GM03348 (cell line): ENCODE data around the gene KLHL29.
A peak's percentile ranks its signal among the peaks of the same experiment; 100 is the strongest.

Experiments
- DNase-seq: peaks from one replicate; pipeline ENCODE4 v3.0.0; 2012; ENCODE audit warnings: low spot score

KLHL29 gene

DNA sequence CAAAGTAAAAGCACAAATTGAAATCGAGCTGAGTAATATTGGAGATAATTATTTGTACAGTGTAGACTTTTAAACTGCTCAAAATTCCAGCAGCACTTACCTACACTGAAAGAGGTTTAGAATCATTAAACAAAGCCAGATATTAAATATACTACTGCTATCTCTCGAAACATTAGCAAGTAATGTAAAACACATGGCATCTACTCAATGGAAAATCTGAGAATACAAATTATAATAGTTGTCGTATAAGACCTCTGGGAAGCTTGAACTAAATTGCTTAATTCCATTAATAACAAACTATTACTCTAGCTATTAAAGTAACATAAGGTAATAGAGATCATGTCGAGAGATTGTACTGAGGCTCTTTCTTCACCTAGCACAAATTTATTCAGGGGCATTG is 108.9 kb downstream of the KLHL29 start:
- DNase-seq: no peak

DNA sequence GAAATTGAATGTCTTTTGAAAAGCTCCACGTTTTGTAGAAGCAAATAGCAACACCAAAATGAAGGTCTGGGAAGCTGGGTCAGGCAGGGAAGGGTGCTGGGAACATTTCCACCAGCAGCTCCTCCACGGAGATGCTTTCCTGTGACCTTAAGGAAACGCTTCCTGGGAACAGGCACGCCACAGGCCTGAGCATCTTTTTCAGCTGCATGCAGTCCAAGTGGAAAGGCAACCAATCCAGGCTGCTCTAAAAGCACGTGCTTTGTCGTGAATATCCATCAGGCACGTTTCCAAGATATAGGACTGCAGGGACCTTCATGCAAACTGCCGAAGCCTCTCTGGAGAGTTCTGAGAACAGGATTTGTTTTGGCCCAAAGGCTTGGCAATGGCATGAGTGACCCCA is 109.3 kb downstream of the KLHL29 start:
- DNase-seq: no peak

DNA sequence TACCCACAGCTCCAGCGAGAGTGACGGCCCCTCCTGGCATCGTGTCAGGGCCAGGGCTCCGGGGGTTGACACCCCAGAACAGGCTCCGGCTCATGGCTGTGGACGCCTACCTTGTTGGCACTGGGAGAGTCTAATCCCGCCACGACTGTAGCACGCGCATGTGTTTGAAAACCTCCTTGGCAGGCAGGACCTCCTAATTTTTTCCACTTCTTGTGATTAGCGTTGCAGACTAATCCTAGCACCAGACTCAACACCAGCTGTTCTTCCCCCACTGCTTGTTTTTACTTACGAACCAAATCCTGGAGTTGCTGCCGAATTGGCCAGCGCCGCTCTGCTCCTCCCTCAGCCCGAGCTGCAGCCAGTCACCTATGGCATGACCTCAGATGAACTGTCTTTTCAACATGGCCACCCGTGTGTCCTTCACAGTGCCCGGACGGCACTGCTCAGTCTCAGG is 110.7 kb downstream of the KLHL29 start:
- no peak for DNase-seq

- no peak for DNase-seq
These were observed 111.5 kb downstream of the KLHL29 start for GRCh38 chr2:23496456-23496855.

DNA sequence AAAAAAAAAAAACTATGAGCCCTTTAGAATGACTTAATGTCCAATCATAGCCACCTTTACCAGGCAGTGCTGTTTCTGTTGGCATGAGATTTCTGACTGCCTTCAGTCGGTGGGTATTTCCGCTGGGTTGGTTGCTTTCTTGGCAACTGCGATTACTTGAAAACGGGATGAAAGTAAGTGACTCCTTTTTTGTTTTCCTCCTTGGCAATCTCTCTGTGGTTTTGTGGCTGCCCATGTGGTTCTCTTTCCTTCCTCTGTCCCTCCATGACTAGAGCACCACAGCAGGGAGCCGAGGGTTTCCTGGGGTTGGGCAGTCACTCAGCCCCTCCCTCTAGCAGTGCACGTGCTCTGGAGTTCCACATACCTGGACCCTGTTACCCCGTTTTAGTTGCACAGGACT is 112.1 kb downstream of the KLHL29 start:
- no peak for DNase-seq

DNA sequence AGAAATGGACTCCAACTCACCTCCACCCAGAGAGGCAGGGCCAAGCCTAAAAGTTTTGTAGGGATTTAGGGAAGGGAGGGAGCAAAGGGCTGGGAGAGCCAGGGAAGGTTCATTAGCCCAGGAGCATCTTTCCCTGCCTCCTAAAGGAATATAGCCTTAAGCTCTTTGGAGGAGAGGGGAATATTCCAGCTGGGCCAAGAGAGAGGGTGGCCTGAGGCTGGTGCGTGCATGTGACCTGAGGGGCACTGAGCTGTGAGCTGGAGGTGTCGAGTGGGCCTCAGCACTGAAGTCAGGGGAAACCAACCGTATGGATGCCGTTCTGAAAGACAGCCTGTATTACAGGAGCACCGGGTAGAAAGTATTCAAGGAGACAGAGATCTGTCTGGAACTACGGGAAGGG is 112.6 kb downstream of the KLHL29 start:
- no peak for DNase-seq

DNA sequence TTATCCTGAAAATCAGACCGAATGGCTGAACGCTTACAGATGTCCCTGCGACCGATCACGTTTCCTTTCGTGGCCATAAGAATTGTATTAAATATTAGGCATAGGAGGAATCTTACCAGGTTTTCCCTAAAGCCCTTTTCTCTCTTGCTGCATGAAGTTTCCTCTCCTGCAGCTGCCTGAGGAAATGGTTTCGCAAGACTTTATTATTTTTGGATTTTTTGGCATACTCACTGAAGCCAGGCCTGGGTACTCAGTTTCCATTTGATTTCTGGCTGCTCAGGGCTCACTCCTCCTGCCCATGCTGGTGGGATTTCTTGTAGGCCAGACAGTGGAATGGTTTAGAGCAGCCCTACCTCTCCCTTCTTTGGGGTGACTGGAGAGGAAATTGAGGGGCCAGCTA is 114.0 kb downstream of the KLHL29 start:
- DNase-seq: peak; percentile 67

DNA sequence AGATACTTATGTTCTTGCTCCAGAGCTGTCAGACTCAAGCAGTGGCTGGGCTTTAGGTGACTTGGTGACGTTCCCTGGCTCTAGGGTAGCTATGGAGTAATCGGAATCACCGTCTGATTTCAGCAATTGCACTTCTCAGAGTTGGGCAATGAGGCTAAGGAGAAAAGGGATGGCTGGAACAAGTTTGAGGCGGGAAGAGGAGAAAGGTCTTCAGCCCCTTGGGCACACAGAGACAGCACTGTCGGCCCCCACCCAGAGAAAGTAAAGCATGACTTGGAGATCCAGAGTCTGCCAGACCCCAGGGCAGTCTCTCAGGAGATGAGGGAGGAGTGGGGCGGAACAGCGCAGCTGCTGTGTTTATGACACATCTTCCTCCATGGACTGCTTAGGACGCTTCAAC is 114.5 kb downstream of the KLHL29 start:
- DNase-seq: no peak

- no peak for DNase-seq
These were observed 115.9 kb downstream of the KLHL29 start for GRCh38 chr2:23500836-23501235.

- DNase-seq: no peak
These were observed 117.1 kb downstream of the KLHL29 start for GRCh38 chr2:23502096-23502495.

- DNase-seq: no peak
These were observed 118.1 kb downstream of the KLHL29 start for GRCh38 chr2:23503097-23503496.

GRCh38 chr2:23503682-23504081 is 118.7 kb downstream of the KLHL29 start:
- DNase-seq: no peak

GRCh38 chr2:23504591-23504990 is 119.6 kb downstream of the KLHL29 start:
- DNase-seq: no peak

DNA sequence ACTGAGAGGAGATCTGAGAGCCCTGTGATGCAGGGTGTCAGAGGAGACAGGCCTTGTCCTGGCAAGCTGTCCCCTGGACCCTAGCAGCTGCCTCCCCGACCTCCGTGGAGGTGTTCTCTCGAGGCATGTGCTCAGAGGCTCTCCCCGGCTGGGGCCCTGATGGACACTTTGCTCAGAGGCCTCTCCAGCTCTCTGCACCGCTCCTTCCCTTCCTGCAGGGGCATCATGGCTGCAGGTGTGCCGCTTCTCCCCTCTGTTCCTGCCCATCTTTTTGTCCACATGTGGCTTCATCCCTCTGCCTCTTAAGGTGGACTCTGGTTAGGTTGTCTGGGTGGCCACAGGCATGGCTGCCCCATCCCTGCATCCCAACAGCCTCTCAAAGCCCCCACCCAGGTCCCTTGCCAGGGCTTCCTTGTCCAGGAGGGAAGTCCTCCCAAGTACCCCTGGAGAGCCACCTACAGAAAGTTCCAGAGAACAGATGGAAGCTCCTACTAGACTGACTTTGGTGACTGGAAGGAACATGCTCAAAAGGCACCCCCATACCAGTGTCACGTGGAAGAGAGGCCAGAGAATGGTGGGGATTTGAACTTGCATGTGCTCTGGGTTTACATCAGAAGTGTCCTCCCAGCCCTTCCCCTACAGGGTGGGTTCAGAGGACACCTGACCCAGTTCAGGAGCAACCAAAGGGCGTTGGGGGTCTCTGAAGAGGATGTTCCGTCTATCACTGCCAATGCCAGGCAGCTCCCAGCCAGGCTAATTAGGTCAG is 120.4 kb downstream of the KLHL29 start:
- no peak for DNase-seq

DNA sequence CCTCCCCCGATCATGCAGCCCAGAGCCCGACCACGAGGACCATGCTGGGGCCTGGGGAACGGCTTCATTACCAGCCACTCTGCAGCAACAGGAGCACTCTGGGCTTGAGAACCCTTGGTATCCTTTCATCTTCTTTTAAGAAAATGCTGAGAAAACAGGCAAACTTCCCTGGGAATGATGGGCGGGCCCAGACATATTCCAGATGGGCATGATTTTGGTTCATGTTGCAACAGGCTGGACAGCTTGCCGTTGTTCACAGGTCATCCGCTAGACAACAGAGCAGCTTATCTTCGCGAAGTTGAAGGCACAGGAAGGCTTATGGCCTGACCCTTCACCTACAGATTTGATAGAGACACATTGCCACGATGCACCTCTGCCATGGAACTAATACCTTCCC is 121.0 kb downstream of the KLHL29 start:
- peak; percentile 72 for DNase-seq

GRCh38 chr2:23506531-23507266 is 121.7 kb downstream of the KLHL29 start:
- DNase-seq: no peak

DNA sequence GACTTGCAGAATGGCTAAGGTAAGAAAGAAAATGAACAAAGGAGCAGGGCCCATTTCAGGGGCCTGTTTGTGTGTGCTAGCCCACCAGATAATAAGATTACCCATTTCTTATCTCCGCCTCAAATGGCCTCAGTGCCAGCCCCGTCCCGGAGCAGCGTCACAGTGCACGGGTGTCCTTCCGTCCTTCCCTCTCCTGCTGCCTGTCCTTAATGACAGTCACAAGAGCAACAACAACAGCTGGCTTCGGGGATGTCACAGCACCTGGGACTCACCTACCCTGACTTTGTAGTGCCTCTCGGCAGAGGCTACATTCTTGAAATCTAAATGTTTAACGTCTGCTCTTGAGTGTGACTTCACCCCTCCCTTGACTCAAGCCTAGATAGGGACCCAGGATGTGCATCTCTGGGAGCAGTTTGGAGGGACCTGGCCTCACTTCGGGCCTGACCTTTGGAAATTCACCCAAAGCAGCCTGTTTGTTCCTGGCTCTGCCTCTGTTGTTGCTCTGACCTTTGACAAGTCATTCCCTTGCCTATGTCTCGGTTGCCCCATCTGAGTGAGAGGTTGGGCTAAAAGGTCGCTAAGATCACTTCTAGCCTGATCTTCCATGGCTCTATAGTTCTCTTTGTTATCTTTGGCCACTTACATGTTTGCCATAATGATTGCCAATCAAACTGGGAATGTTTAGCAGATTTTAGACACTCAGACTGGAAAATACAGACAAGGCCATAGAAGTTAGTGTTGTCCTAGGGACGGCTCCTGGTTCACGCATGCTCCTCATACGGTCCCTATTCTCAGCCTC is 122.5 kb downstream of the KLHL29 start:
- DNase-seq: no peak

- DNase-seq: no peak
These were observed 123.0 kb downstream of the KLHL29 start for GRCh38 chr2:23508066-23508390.

DNA sequence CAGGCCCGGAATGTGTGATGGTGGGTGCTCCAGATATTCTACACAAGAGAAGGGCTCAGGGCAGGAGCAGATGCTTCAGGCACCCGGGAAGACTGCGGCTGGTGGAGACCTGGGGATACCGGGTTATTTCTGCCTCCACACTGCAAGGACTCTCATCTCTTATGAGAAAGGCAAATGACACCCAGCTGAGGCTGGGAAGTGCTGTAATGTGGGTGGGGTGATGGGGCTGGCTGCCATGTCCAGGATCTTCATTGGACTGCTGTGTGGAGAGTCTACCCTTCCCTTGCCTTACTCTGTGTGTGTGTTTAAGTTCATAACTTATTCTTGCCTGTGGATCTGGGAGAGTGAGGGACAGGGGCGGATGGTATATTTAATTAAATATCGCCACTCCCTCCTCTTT is 124.1 kb downstream of the KLHL29 start:
- DNase-seq: no peak

DNA sequence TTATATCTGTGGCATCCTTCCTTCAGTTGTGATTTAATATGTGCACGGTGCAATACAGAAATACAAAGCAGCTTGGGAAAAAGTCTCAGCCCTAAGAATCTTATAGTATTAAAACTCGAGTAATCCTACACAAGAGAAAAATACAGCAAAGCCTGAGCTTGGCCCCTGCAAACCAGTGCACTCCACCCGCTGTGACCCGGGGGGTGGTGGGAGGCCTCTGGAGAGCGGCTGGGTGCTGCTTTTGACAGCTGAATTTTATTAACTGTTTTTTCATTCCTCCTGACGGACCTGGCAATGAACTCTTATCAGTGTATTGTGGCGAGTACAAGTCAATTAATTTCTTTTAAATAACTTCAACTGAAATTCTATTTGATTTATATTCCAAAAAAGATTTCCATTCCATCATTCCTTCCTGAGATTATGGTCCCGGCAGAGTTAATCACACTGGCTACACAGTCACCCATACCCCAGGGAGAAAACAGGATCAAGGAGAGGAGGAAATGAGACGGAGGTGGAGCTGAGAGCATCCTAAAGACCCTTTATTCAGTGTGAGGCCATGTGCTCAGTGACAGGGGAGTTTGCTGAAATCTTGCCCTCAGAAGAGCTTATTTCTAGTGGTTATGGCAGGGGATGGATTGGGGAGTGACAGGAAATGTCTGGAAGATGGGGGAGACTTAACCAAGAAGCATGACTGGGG is 124.8 kb downstream of the KLHL29 start:
- no peak for DNase-seq

GRCh38 chr2:23510471-23510870 is 125.5 kb downstream of the KLHL29 start:
- DNase-seq: no peak

GRCh38 chr2:23512778-23513177 is 127.8 kb downstream of the KLHL29 start:
- DNase-seq: no peak
